GM12872 (cell line): ENCODE data around the gene ZNF414.

Source experiments
- CTCF ChIP-seq: IDR thresholded peaks from 3 replicates; pipeline ENCODE4 v1.5.1; 2011; ENCODE audit warnings: low read depth, mild to moderate bottlenecking, low read length, moderate library complexity; ENCODE audit not compliant: insufficient read depth

The ZNF414 gene

DNA sequence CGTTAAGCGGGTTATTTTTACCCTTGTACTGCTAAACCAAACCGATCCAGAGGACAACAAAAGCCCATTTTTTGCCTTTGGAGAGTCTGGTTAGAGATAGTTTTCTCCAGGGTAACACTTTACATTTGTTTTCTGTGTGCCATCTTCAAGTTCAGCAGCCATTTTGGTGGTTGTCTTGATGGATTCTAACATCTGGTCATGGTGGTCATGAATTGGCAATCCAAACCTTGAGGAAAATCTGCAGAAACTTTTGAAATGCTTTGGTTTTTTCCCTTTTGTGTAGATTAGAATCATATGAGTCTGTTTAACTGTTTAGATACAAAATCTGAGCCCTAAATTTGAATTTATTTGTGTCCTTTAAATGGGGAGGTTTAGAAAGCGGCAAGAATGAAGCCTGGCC lies 52.6 kb downstream of the ZNF414 start:
- TF ChIP-seq CTCF, result no peak

GRCh38 chr19:8460516-8461298 lies 53.3 kb downstream of the ZNF414 start:
- TF ChIP-seq CTCF, result no peak
